Stromal cell of bone marrow (primary cell): Measurements from ENCODE around the gene CALHM6.

ENCODE experiments used
- DNase-seq: peaks from one replicate; pipeline ENCODE4 v3.0.0-alpha.2; 2012; ENCODE audit warnings: low read depth

Gene CALHM6

DNA sequence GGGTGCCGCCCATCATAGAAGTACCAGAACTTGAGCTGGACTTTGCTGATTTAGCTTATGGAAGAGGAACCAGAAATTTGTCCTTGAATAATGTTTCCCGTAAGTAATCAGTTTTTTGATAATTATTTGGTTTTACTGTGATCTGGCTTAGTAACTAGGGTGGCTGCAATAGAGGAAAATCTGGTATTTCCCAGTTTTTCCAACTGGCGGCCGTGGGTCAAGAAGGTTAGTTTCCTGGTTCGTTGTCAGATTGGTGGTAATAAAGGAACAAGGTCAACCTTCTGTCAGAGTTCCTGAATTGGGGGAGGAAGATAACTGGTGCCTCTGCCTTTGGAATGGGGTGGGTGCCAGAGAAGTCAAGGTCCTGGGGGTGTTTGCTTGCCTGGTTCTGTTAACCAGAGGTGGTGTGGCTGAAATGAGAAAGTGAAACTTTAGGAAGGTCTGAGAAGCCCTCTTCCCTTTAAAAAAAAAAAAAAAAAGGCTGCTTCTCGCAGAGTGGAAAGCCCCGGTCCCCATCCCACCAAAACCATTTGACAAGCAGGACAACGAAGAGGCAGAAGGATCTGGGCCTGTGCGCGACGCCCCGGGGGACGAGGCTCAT is at the start of gene CALHM6:
CALHM6 (plus strand) TSS at position 45 of the 601 bp plus-strand sequence; CDS start at position 600, 555 bp downstream.
- DNase-seq, result no peak

DNA sequence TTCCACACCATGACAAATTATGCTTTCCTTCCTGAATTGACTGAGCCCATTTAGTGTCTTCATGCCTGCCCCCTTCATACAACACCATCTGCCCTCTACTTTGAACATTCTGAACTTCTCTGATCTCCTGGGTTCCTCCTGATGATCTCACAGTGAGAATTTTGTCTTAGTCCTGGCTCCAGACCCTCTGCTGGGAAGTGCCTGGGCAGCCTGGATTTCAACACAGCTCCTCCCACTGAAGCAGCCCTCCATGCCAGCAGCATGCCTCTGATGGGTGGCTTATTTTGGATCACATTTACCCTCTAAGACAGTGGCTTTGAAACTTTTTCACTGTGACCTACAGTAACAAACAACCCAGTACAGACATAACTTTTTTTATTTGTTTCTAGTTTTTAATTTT is 48.9 kb upstream of the CALHM6 start:
- DNase-seq, result no peak

DNA sequence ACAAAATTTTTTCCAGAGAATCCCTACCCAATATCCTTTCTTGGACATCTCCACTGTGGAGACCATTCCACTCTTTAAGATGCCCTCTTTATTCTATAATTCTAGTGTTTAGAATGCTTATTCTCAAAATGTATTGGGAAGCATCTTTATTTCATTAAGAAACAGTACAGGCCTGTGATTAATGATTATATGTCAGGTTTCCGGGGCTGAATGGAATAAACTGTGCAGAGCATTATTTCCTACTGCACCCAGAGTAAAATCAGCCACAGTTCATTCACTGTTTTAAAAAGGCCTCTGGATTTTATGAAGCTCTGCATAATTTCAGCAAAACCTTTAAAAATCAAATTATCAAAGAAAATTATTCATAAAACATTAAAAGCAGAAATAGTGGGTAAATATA is 47.8 kb upstream of the CALHM6 start:
- DNase-seq, result no peak

DNA sequence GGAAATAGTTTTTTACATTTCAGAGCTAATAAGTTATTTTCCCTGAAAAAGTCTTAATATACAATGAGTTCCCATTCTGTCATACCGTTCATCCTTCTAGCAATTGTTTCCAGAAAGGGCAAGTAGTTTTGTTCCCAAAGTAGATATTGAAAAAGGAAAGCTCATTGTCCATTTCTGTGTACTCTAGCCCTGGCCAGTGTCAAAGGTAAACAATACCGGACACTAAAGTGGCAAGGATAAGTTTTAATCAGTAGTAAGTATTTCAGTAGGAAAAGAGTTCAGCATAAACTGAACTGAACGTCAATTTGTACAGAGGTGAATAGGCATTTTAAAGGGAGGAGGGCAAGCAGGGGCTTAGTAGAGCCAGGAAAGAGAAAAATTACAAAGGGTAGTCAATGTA is 43.5 kb upstream of the CALHM6 start:
- DNase-seq, result no peak

DNA sequence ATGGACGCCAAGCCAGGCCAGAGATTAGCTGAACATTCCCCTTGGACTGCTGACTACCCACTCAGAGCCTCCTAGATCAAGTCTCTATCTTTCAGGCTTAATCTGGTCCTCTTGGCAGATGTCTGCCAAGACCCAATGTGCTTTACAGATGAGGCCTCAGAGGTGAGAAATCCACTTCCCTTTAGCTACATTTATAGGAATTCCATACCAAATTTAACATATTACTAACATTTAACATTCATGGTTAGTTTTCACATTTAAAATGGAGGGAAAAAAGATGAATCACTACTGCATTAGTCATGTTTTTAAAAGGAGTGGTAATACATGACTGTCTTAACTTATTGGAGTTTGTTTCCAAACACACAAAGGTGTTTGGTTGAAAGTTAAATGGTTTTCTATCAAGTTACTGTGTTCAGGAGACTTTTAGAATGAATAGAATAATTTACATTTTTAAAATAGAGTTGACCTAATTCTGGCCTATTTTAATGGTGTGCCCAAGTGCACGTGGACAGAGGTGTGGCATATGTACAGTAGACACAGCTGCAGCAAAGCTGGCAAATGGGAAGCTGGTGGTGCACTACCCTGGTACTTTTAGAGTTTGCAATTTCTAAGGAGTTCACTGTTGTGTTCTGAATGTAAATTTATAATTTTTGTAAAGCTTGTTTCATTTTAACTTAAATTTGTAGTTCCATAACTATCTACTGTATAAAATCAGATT is 41.9 kb upstream of the CALHM6 start:
- no peak for DNase-seq

DNA sequence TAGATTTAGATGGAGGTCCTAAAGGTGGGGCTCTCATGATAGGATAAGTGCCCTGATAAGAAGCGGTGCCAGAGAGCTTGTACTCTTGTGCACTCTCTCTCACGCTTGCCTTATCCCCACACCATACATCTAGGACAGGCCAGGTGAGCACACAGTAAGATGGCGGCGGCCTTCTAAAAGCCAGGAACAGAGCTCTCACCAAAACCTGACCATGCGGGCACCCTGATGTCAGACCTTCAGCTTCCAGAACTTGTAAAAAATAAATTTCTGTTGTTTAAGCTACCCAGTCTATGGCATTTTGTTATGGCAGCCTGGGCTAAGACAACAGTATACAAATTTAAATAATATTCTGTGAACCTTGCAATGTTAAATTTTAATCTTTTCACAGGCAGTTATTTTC is 40.8 kb upstream of the CALHM6 start:
- no peak for DNase-seq

DNA sequence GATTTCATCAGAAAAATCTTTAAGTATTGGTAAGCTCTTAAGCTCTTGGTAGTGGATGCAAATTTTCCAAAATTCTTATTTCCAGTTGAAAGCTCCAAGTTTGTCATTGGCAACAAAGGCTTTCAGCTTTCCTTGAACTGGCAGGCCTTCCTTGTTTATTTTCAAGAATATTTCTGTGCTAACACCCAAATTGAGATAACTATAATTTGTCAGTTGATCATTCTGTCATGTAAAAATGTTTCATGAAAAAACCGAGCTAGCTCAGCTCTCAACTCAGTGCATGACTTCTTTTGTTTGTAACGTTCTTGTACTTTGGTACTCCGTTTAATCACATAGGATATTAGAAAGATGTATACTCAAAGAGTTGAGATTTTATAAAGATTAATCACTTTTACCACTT is 38.9 kb upstream of the CALHM6 start:
- DNase-seq, result no peak

DNA sequence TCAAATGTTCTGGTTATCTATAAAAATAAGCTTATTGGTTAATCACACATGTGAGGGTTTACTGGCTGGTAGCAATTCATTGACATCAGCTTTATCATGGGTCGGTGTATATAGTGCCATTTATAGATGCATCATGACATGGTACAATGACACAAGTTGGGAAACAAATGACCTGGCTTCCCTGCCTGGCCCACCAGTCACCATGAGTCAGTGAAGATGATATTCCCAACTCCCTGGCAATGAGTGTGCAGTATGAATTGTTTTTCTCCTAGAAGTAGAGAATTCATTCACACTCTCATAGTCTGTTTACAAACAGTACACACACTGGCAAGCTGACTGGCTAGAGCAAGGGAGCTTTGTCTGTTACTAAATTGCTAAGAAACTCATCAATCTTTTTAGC is 37.2 kb upstream of the CALHM6 start:
- DNase-seq, result no peak

DNA sequence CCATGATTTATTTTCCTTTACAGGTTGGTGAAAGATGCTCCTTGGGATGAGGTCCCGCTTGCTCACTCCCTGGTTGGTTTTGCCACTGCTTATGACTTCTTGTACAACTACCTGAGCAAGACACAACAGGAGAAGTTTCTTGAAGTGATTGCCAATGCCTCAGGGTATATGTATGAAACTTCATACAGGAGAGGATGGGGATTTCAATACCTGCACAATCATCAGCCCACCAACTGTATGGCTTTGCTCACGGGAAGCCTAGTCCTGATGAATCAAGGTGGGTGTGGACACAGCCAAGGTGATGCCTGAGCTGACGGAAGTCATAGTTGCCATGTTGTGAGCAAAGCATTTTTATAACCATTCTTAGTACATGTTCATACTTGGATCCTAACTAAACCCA is 34.6 kb upstream of the CALHM6 start:
- DNase-seq, result no peak

DNA sequence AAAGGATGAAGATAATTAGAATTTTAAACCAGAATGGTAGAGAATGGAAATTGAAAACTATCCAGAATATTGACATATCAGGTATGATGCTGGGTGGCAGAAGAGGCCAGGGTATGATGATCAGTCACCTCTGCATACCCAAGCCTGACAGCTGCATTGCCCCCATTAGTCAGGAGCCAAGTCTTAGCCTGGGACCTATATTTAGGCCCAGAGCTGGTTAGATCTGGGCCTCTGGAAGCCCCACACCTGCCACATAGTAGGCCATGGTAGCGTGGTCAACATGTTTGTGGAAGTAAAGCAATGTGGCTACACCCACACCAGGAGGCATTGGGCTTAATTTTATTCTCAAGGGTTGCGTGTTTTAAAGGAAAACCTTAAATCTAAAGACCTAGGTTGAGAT is 32.1 kb upstream of the CALHM6 start:
- no peak for DNase-seq

DNA sequence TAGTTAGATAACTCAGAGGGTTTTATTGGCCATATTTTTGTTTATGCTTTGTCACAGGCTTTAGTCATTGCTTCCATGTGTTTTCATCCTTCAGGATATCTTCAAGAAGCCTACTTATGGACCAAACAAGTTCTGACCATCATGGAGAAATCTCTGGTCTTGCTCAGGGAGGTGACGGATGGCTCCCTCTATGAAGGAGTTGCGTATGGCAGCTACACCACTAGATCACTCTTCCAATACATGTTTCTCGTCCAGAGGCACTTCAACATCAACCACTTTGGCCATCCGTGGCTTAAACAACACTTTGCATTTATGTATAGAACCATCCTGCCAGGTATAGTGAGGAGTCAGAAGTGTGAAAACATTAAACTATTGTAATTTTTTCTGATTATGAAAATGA is 30.3 kb upstream of the CALHM6 start:
- no peak for DNase-seq

DNA sequence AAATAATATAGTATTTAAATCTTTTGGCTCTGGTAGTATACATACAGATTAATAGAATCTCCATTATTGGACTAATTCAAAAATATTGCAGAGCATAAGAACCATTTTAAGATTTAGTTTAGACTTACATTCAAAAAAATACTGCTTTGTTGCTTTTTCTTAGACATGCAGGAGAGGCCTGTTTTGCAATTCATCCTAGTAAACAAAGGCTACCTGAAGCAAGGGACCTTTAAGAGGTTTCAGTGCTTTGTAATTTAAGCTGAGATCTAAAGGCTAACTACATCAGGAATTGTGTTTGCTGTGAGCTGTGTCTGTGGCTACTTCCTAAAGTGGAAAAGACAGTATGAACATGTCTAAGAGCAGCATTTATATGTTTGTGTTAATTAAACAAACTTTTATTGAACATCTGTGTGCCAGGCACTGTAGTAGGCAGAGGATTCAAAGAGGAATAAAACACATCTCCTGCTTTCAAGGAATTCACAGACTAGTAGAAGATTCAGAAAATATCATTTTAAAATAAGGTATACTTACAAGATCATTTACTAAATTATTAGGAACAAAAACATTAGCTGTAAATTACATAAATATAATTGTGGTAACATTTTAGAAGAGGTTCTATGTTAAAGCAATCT is 29.1 kb upstream of the CALHM6 start:
- no peak for DNase-seq

DNA sequence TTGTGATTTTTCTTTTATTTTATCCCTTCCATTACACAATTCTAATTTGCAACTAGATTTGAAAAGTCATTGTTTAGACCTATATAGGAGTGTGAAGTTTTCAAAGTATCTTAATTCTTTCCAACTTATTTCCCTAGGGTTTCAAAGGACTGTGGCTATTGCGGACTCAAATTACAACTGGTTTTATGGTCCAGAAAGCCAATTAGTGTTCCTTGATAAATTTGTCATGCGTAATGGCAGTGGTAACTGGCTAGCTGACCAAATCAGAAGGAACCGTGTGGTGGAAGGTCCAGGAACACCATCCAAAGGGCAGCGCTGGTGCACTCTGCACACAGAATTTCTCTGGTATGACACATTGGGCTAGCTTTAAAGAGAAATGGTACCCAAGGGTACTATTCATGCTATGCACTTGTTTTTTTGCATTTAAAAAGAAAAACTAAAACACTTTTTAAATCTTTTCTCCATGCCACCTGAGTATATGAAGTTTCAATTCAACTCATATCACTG is 27.9 kb upstream of the CALHM6 start:
- DNase-seq, result no peak

DNA sequence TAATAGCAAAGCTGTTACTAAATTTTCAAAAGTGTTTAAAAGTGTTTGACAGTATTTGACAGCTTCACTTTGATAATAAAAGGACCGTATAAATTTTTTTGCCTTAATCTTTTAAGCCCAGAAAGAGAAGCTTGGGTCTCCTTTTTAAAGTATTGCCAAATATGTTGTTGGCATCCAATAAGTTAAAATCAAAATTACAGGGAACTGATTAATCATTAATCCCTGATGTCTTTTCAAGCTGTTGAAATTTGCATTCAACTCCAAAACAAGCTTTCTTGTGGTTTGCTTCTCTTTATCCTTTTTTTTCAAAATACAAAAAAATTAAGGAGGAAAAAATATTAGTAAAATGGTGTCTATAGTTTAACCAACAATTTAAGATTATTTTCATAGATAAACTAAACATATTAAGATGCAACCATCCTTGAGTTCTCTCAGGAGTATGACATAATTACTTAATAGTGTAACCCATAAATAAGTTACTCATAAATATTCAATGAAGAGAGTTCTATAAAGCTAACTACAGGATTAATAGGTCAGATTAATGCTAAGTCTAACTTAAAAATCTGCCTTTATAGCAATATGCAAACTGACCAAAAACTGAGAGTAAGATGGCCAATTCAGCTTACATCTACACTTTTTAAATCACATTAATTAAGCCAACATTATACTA is 27.0 kb upstream of the CALHM6 start:
- DNase-seq, result no peak

DNA sequence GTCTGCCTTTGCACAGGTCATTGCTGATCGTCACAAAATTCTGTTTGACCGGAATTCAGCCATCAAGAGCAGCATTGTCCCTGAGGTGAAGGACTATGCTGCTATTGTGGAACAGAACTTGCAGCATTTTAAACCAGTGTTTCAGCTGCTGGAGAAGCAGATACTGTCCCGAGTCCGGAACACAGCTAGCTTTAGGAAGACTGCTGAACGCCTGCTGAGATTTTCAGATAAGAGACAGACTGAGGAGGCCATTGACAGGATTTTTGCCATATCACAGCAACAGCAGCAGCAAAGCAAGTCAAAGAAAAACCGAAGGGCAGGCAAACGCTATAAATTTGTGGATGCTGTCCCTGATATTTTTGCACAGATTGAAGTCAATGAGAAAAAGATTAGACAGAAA is 24.6 kb upstream of the CALHM6 start:
- no peak for DNase-seq

DNA sequence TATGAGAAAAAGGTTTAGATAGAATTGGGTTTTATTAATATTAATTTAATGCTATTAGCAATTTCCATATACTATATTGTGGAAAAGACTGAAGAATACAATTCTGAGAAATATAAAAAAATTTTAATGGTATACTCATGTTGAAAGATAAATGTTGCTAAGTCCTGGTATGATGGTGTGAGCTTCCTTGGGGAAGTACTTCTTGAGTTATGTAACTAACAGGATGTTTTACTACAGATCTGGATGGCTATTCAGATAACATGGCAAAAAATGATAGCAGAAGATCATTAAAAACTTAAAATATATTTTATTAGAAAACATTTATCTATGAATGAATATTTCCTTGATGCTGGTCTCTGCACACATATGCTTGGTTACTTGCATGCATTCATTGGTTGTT is 23.5 kb upstream of the CALHM6 start:
- no peak for DNase-seq

DNA sequence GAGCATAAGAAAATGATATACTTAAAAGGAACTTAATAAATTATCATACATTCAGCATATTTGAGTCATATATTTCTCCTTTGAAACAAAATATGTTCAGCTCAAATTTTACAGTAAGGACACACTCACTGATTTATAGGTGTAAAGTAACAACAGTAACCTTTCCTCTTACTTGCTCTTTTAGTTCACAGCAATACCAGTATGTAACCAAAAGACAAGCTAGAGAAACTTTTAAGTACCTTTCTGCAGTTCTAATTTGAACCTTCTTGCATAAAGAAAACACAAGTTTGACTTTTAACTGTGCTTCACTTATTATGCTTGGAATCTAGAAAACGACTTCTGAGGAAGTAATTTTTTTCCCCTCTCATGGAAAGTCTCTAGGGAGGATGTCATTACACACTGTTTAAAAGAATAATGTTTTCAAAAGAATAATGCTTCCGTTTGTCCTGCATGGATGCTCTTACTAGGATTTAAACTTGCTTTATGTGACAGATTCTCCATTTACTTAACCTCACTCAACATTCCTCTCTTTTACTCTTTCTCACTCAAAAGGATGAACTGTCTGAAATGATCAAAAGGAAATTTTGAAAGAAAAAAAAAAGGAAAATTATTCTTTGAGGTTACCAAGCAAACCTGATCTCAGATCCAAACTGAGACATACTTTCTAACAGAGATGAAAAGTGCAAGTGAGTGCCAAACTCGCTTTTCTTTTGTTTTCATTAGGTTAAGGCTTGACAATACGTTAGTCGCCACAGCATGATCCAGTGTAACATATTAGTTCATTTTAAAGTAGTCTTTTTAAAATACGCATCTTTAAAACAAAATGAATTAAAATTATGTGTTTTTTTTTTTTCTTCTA is 22.4 kb upstream of the CALHM6 start:
- no peak for DNase-seq

DNA sequence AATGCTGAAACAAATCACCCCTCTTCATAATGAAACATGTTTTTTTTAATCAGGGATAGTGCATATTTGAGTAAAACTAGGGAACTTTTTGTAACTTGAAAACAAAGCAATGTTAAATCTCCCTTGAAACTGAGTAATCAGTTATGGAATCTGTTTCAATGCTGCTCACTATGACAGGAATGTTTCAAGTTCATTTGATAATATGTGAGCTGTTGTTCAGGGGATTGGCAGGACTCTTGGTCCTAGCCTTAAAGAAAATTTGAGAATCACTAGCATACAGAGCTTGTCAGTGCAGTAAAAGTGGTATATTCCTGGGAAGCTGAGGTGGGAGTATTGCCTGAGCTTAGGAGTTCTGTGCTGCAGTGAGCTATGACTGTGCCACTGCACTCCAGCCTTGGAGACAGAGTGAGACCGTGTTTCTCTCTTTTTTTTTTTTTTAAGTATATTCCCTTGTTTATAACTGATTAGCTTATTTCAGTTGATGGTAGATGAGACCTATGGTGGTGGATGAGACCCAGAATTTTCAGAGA is 21.6 kb upstream of the CALHM6 start:
- DNase-seq, result no peak

DNA sequence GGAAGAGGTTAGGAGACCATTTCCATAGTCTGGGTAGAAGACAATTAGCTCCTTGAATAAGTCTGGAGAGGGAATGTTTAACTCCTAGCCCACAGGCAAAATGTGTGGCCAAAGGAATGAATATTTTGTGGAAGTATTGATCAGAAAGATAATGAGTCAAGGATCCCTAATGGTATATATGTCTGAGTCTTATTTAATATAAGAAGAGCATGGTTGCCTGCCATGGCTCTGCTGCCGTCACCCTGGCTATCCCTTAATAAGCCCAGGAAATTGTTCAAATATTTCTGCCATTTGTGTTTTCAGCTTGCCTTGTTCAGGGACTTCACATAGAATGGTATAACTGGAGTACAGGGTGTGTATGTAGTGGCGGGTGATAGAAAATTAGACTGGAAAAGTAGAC is 18.1 kb upstream of the CALHM6 start:
- DNase-seq, result no peak

DNA sequence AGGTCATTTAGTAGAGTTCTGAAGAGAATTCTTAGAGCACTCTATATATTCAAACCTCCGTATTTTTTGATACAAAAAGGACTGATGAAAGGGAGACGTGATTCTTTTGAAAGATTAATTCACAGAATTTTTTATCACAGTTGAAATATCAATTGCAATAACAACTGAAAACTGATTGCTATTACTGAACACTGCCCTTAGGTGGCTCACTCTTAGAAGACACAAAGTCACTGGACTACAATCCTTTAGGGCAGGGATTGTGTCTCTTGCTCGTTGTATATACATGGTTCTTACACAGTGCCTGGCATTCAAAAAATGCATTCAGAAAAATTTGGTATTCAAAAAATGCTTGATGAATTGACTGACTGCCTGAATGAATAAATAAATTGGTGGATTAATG is 17.1 kb upstream of the CALHM6 start:
- DNase-seq, result no peak

DNA sequence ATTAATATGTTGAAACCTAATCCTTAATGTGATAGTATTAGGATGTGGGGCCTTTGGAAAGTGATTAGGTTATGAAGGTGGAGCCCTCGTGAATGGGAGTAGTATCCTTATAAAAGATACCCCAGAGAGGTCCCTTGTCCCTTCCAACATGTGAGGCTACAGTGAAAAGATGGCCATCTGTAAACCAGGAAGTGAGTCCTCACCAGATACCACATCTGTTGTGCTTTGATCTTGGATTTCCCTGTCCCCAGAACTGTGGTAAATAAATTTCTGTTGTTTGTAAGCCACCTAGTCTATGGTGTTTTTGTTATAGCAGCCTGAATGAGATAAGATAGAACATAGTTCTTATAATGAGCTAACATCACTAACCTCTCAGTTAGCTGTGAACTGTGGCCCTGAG is 16.6 kb upstream of the CALHM6 start:
- DNase-seq, result no peak

DNA sequence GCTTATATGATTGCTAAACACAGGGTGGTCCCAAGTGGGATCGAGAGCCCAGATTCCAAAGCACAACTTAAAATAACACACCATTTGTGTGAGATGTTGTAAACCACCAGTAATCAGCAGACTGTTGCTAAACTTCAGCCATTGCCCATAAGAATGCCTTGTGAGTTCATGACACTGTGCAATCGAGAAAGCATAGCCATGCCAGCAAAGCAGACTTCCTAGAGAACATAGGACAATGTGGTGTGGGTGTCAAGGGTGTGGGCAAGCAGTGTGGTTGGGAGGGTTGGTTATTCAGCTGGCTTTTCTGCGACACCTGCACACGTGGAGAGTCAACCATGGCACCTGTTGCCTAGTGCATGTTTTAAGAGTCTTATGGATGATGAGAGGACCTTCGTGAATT is 16.1 kb upstream of the CALHM6 start:
- no peak for DNase-seq
